NAMALWA (cell line): ENCODE measurements around the gene MICA.

ENCODE experiments used
- DNase-seq: peaks from one replicate; pipeline ENCODE4 v3.0.0-alpha.2; 2015; ENCODE audit warnings: low spot score

MICA gene

DNA sequence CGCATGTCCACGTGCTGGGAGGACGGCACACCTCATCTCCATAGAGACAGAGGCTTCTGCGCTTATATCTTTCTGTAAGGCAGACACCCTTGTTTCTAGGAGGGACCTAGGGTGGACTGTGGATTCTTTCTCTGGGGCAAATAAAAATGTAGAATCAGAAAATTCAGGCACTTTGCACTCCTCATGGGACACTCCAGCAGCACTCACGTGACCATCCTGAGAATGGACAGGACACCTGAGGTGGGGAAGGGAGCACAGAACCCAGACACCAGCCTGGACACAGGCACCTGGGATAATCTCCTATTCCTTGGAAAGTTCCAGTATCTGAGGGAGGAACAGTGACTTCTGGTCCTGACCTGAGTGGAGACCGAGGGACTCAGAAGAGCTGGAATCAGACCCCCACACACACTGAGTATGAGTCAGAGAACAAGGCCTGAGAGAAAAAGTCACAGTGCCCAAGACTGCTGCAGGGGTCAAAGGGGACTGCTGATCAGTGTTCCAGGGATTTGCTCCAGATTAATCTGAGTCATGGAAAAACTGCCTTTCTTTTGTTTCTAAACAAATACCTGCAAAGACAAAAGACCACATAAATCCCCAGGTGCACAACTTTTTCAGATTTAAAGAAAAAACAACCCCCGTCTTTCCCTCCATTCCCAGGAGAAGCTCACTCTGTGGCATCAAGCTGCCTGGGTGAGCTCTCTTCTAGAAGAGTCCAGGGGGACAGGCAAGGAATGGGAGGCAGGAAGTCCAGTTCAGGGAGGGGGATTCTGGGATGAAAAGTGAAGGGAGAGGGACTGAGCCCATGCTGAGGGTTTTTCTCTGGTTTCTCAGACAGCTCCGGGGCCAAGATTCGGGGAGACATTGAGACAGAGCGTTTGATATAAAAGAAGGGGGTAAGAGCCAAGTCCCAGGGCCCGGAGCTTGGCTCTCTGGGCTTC lies 58.9 kb downstream of the MICA start:
- no peak for DNase-seq

DNA sequence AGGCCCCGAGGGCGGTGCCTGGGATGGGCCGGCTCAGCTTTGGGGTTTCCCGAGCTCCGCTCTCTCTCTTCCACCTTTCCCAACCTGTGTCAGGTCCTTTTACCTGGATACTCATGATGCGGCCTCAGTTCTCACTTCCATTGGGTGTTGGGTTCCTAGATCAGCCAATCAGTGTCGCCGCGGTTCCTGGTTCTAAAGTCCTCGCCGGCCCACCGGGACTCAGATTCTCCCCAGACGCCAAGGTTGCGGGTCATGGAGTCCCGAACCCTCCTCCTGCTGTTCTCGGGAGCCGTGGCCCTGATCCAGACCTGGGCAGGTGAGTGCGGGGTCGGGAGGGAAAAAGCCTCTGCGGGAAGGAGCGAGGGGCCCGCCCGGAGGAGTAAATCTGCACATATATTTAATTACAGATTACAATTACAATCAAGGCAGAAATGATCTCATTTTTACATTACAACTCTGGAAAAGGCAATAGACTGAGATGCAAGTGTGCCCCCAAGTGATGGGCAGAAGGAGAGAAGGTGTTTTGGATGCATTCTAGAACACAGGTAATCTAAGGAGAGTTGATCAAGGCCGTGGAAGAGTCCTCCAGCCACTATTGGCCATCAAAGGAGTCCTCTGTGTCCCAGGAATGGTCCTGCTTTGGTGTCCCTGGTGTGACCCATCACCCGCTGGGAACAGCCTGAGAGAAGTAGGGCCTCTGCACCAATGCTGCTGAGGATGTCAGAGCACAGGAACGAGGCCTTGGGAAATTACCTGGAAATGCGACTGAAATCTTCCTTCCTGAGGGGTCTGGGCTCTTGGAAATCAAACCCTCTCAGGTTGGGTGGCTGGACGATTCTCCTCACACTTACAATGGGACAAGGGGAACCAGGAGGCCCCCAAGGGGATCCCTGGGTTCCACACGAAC lies 59.8 kb downstream of the MICA start:
- peak; percentile 88 for DNase-seq

DNA sequence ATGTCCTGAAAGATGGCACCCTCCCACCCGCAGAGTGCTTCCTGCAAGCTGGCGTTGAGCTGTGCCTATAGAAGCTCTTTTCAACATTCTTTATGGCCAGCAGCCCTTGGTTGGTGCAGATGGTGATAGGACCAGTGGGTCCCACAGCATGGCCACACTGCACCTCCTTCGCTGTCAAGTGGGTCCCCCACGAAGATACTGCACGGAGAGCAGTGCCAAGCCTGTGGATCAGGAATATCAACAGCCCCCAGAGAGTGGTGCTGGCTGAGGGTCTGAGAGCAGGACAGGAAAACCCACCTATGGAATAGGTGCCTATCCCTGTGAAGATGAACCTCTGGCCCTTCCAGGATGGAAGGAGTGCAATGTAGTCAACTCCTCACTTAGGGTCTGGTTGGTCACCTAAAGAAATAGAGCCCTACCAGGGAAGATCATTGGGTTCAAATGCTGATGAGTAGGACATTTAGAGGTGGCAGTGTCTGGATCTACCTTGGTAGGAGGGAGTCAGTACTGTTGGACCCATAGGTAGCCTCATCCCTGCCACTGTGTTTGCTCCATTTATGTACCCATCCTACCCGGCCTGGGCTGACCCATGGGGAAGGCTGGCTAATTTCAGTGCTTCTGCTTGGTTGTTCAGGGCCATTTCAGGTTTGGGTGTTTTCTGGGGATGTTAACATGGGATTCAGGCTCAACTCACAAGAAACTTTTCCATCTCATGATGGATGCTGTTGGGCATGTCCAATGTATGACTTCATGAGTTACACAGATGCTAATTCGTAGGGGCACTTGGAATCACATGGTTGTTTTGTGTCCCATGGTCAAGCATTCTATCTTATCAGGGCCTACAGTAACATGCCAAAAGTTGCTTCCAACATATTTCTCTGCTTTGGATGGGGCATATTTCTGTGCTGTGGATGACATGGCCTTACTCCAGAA lies 61.1 kb downstream of the MICA start:
- no peak for DNase-seq
